Effector memory CD4-positive, alpha-beta T cell (primary cell): ENCODE data around the gene TRIM14.
"Not testable (repeated sequence)": the region's sequence is repeated elsewhere in the genome, so short reads cannot be mapped to it uniquely, and the experiment has no call there.

Source experiments
- DNase-seq, 3 donors: peaks; one replicate each; pipeline ENCODE4 v3.0.0-alpha.2; 2020
- H3K27ac ChIP-seq: 2 replicates; pipeline ENCODE4 v1.7.0; 2013; ENCODE audit warnings: mild to moderate bottlenecking, low read length, moderate library complexity; ENCODE audit not compliant: insufficient read depth, poor library complexity, severe bottlenecking
- H3K27me3 ChIP-seq: replicated peaks from 2 replicates; pipeline ENCODE4 v1.7.0; 2013; ENCODE audit warnings: mild to moderate bottlenecking, low read length; ENCODE audit not compliant: insufficient read depth, control insufficient read depth, poor library complexity, severe bottlenecking
- H3K36me3 ChIP-seq: 2 replicates; pipeline ENCODE4 v1.7.0; 2013; ENCODE audit warnings: mild to moderate bottlenecking, low read length, moderate library complexity; ENCODE audit not compliant: control insufficient read depth, insufficient read depth
- H3K4me1 ChIP-seq: 2 replicates; pipeline ENCODE4 v1.7.0; 2013; ENCODE audit warnings: low read length, mild to moderate bottlenecking; ENCODE audit not compliant: control insufficient read depth, insufficient read depth, poor library complexity, severe bottlenecking
- H3K4me3 ChIP-seq: 2 replicates; pipeline ENCODE4 v1.7.0; 2013; ENCODE audit warnings: low read length, low read depth, mild to moderate bottlenecking; ENCODE audit not compliant: insufficient read depth, poor library complexity, severe bottlenecking
- H3K9me3 ChIP-seq: 2 replicates; pipeline ENCODE4 v1.7.0; 2013; ENCODE audit warnings: mild to moderate bottlenecking, low read length, moderate library complexity; ENCODE audit not compliant: control insufficient read depth

Gene TRIM14

DNA sequence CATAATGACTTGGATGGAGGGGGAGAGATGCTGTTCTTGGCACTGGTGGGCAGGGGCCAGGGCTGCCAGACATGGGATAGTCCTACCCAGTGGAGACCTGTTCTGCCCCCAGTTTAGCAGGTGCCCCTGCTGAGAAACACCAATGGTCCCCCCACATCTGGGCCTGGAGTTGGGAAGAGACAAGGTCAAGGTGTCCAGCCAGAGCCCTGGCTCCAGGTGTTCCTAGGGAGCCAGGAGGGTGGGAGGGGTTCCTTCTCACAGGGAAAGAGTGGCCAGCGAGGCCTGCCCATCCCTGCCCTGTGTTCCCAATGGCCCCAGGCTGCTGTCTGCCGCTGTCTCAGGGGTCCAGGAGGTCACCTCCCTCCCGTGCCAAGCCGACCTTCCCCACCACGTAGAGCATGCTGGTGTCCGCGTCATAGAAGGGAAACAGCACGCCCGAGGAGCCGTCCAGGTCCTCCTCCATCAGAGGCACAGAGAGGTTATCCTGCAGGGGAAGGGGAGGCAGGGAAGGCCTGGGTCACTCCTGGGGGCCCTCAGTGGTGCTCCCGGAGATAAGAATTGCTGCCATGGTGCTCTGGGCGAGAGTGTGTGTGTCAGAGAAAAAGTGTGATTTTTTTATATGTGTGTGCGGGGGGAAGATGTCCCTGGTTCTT lies 11.7 kb upstream of the TRIM14 start:
- Histone ChIP-seq H3K4me1 (no peaks in the 10 kb centered on the region), H3K36me3 (peaks cover 45% of the 10 kb centered on the region), H3K9me3 (no peaks in the 10 kb centered on the region), H3K27ac (no peak overlapping the region), H3K4me3 (no peak overlapping the region), H3K27me3 (no peaks in the 10 kb centered on the region)
- DNase-seq, result no peak

DNA sequence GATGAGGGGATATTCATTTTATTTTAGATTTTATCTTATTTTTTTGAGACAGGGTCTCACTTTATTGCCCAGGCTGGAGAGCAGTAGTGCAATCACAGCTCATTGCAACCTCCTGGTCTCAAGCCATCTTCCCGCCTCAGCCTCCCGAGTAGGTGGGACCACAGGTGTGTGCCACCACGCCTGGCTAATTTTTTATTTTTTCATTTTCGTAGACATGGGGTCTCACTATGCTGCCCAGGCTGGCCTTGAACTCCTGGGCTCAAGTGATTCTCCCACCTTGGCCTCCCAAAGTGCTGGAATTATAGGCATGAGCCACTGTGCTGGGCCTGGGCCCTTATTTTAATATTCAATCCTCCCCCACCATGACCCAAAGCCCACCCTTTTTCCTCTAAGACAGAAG lies 11.0 kb upstream of the TRIM14 start:
- H3K27ac ChIP-seq, H3K9me3 ChIP-seq, DNase-seq: not testable (repeated sequence)

GRCh38 chr9:98129451-98129881 lies 10.4 kb upstream of the TRIM14 start:
- no peak overlapping the region for H3K4me3 ChIP-seq

More for the DNA sequence above, 11.0 kb upstream of the TRIM14 start:
- not testable (repeated sequence) for H3K27me3 ChIP-seq, H3K4me3 ChIP-seq, H3K4me1 ChIP-seq
- peaks cover 45% of the 10 kb centered on the region for H3K36me3 ChIP-seq

GRCh38 chr9:98128316-98128715 lies 9.3 kb upstream of the TRIM14 start:
- Histone ChIP-seq H3K4me3 (no peak overlapping the region), H3K4me1 (no peaks in the 10 kb centered on the region), H3K27ac (no peak overlapping the region), H3K27me3 (no peaks in the 10 kb centered on the region), H3K9me3 (no peaks in the 10 kb centered on the region), H3K36me3 (peaks cover 42% of the 10 kb centered on the region)
- DNase-seq, result no peak

More at GRCh38 chr9:98129451-98129881, 10.4 kb upstream of the TRIM14 start:
- H3K9me3 ChIP-seq, result no peaks in the 10 kb centered on the region
- no peaks in the 10 kb centered on the region for H3K27me3 ChIP-seq
- no peak for DNase-seq
- H3K36me3 ChIP-seq, result peaks cover 45% of the 10 kb centered on the region
- no peaks in the 10 kb centered on the region for H3K4me1 ChIP-seq
- no peak overlapping the region for H3K27ac ChIP-seq

DNA sequence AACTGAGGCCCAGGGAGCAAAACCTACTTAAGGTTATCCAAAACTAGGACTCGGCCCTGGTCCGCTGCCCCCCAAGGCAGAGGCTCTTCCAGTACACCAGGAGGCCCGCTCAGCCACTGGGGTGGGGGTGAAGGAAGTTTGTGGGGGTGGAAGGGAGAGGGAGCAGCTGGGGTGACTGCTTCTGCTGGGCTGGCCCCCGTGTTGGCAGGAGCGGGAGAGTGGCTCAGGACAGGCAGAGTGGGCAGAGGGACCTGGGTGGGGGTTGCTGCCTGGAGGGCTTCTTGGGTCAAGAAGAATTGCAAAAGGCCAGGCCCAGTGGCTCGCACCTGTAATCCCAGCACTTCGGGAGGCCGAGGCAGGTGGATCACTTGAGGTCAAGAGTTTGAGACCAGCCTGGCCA lies 8.2 kb upstream of the TRIM14 start:
- H3K27ac ChIP-seq, result no peak overlapping the region
- DNase-seq, result no peak
- peaks cover 36% of the 10 kb centered on the region for H3K36me3 ChIP-seq
- H3K27me3 ChIP-seq, result no peaks in the 10 kb centered on the region
- no peaks in the 10 kb centered on the region for H3K9me3 ChIP-seq
- peaks cover 3% of the 10 kb centered on the region for H3K4me1 ChIP-seq
- H3K4me3 ChIP-seq, result no peak overlapping the region

DNA sequence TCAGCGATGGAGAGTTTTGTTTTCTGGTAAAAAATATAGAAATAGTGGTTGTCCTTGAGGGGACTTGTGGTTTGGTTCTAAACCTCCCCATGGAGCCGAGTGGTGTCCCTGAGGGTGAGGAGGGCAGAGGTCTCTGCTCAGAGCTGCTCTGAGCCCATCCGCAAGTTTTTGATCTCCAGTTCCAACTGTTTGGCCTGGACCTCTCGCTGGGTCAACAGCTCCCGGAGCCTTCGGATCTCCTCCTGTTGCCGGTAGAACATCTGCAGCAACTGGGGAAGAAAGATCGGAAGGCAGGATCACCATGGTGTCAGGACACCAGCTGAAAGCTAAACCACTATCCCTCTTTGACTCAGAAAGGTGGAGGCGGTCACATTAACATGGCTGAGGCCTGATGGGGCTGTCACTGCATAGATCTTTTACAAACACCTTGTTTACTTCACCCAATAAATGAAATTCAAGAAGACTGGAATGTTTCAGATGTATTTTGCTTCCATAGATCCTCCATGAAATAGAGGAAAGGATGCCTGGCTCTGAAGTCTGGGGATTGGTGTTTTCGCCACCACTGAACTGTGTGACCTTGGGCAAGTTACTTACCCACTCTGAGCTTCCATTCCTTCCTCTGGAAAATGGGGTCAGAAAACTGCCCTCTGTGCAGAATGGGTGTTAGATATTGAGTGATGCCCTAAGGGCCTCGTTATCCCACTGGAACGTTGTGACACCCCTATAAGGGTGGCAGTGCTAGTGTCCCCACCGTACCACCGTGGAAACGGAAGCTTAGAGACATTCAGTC lies 5.8 kb upstream of the TRIM14 start:
- no peak for DNase-seq
- peaks cover 25% of the 10 kb centered on the region for H3K4me1 ChIP-seq

GRCh38 chr9:98124091-98124490 lies 5.1 kb upstream of the TRIM14 start:
- H3K27me3 ChIP-seq, result not testable (repeated sequence)

More for the DNA sequence above, 5.8 kb upstream of the TRIM14 start:
- H3K27me3 ChIP-seq, result no peaks in the 10 kb centered on the region
- H3K9me3 ChIP-seq, result no peaks in the 10 kb centered on the region
- no peak overlapping the region for H3K4me3 ChIP-seq
- H3K27ac ChIP-seq, result no peak overlapping the region
- H3K36me3 ChIP-seq, result peaks cover 23% of the 10 kb centered on the region

GRCh38 chr9:98121058-98121457 lies 2.0 kb upstream of the TRIM14 start:
- DNase-seq, result no peak
- peaks cover 38% of the 10 kb centered on the region for H3K4me1 ChIP-seq
- peak overlapping the region; percentile 49 for H3K27ac ChIP-seq
- no peaks in the 10 kb centered on the region for H3K9me3 ChIP-seq
- H3K36me3 ChIP-seq, result peaks cover 13% of the 10 kb centered on the region
- no peaks in the 10 kb centered on the region for H3K27me3 ChIP-seq
- H3K4me3 ChIP-seq, result peak overlapping the region; percentile 4

More at GRCh38 chr9:98124091-98124490, 5.1 kb upstream of the TRIM14 start:
- not testable (repeated sequence) for DNase-seq, H3K27ac ChIP-seq, H3K9me3 ChIP-seq, H3K4me3 ChIP-seq
- peaks cover 19% of the 10 kb centered on the region for H3K36me3 ChIP-seq
- H3K4me1 ChIP-seq, result peaks cover 26% of the 10 kb centered on the region

- Histone ChIP-seq H3K4me1 (peaks cover 38% of the 10 kb centered on the region), H3K27ac (peak overlapping the region; percentile 49)
These were observed 1.5 kb upstream of the TRIM14 start for GRCh38 chr9:98120476-98120875.

GRCh38 chr9:98117984-98118639 lies 910 bp downstream of the TRIM14 start:
- Histone ChIP-seq H3K4me3 (peak overlapping the region; percentile 82), H3K9me3 (no peaks in the 10 kb centered on the region), H3K27ac (peak overlapping the region; percentile 89), H3K4me1 (peaks cover 38% of the 10 kb centered on the region), H3K36me3 (no peaks in the 10 kb centered on the region), H3K27me3 (no peaks in the 10 kb centered on the region)
- peak in 1 of 3 donors; percentile 33 for DNase-seq

More at GRCh38 chr9:98120476-98120875, 1.5 kb upstream of the TRIM14 start:
- peaks cover 13% of the 10 kb centered on the region for H3K36me3 ChIP-seq
- no peaks in the 10 kb centered on the region for H3K27me3 ChIP-seq
- peak overlapping the region; percentile 4 for H3K4me3 ChIP-seq
- no peaks in the 10 kb centered on the region for H3K9me3 ChIP-seq
- no peak for DNase-seq
